Nephron progenitor cell (in vitro differentiated cells): ENCODE results near the gene NBAS.

Source experiments
- DNase-seq: peaks from one replicate; pipeline ENCODE4 v3.0.0; 2021
- H3K27ac Mint-ChIP-seq: 2 replicates; pipeline ENCODE4 v1.8.0; 2021; ENCODE audit warnings: mild to moderate bottlenecking, moderate library complexity, mixed read lengths
- H3K27me3 Mint-ChIP-seq: 2 replicates; pipeline ENCODE4 v1.8.0; 2021; ENCODE audit warnings: mild to moderate bottlenecking, low read depth, mixed read lengths; ENCODE audit not compliant: poor library complexity
- H3K36me3 Mint-ChIP-seq: 2 replicates; pipeline ENCODE4 v1.8.0; 2021; ENCODE audit warnings: low read depth, mixed read lengths
- H3K4me1 Mint-ChIP-seq: 2 replicates; pipeline ENCODE4 v1.8.0; 2021; ENCODE audit warnings: mixed read lengths
- H3K4me3 Mint-ChIP-seq: 2 replicates; pipeline ENCODE4 v1.8.0; 2021; ENCODE audit warnings: mild to moderate bottlenecking, moderate library complexity, mixed read lengths
- H3K9me3 Mint-ChIP-seq: 2 replicates; pipeline ENCODE4 v1.8.0; 2021; ENCODE audit warnings: mild to moderate bottlenecking, moderate library complexity, mixed read lengths
- TF ChIP-seq, protein P1 (sequence below): fragments of 200-600 bp; sonication (generic); IDR thresholded peaks from 2 replicates; pipeline ENCODE4 v1.5.0; 2021; ENCODE audit warnings: antibody characterized with exemption

Gene NBAS

DNA sequence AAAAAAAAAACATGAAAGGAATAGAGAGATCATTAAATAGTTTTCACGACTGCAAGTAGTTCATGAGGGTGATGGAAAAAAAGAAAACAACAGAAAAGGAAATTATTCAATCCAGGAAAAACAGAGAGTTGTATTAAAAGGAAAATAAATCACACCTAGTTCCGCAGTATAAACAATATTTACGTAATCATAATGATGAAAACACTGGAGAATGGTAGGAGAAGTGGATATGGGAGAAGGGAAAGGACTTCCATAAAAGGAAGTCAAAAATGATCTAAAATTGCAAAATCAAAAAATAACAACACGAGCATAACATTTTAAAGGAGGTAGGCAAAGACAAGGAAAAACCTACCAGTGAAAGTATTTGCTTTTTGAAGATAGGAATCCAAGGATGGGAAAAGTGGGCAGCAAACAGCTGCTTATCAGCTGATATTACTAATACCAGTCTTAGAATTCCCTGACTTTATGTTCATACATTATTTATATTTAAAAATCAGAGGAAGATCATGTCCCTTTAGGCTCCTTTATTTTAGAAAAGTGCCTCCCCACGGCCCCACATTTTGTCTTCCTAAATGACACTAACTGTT lies 160.8 kb downstream of the NBAS start:
- H3K36me3 Mint-ChIP-seq = peaks cover 61% of the 10 kb centered on the region
- H3K4me3 Mint-ChIP-seq = no peak overlapping the region
- TF ChIP-seq, protein P1, sequence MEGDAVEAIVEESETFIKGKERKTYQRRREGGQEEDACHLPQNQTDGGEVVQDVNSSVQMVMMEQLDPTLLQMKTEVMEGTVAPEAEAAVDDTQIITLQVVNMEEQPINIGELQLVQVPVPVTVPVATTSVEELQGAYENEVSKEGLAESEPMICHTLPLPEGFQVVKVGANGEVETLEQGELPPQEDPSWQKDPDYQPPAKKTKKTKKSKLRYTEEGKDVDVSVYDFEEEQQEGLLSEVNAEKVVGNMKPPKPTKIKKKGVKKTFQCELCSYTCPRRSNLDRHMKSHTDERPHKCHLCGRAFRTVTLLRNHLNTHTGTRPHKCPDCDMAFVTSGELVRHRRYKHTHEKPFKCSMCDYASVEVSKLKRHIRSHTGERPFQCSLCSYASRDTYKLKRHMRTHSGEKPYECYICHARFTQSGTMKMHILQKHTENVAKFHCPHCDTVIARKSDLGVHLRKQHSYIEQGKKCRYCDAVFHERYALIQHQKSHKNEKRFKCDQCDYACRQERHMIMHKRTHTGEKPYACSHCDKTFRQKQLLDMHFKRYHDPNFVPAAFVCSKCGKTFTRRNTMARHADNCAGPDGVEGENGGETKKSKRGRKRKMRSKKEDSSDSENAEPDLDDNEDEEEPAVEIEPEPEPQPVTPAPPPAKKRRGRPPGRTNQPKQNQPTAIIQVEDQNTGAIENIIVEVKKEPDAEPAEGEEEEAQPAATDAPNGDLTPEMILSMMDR = no peak
- H3K9me3 Mint-ChIP-seq = peaks cover 7% of the 10 kb centered on the region
- no peaks in the 10 kb centered on the region for H3K27me3 Mint-ChIP-seq
- no peak for DNase-seq
- no peaks in the 10 kb centered on the region for H3K4me1 Mint-ChIP-seq
- peak overlapping the region; percentile 34 for H3K27ac Mint-ChIP-seq

DNA sequence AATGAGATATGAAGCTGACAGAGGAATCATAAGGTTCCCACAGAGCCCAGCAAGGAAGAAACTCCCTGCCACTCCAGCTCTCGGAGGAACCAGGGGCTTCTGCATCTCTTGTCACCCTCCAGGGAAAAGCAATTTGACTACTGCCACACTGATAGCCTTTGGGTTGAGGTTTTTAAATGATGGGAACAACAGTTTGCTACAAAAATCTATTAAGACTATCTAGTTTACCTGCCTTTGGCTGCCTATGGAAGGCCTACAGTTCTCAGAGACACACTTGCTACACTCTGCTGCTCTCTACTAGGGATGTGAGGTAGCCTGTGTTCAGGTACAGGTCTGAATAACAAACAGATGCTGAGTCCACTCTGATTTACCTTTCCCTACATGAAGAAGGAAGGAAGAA lies 161.9 kb downstream of the NBAS start:
- Mint-ChIP-seq H3K4me3 (no peak overlapping the region), H3K36me3 (peaks cover 65% of the 10 kb centered on the region), H3K27me3 (no peaks in the 10 kb centered on the region), H3K27ac (peak overlapping the region; percentile 9), H3K4me1 (no peaks in the 10 kb centered on the region), H3K9me3 (peaks cover 7% of the 10 kb centered on the region)
- DNase-seq = no peak
- TF ChIP-seq, protein P1 = no peak

DNA sequence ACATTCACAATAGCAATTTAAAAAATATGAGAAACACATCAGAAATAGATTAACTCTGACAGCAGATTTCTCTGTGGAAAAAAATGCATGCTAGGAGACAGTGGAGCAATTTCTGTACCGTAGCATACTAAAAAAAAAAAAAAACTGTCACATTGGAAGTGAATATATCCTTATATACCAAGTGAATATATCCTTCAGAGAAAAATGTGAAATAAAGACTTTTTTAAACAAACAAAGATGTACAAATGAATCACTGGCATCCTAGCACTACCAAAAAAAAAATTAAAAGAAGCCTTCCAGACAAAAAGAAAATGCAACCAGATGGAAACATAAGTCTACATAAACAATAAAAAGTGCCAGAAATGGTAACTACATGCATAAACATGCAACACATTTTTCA lies 169.4 kb downstream of the NBAS start:
- H3K27ac Mint-ChIP-seq = no peak overlapping the region
- H3K4me3 Mint-ChIP-seq = no peak overlapping the region
- H3K36me3 Mint-ChIP-seq = peaks cover 74% of the 10 kb centered on the region
- H3K4me1 Mint-ChIP-seq = peaks cover 13% of the 10 kb centered on the region
- H3K9me3 Mint-ChIP-seq = peaks cover 19% of the 10 kb centered on the region
- TF ChIP-seq, protein P1 = no peak
- no peak for DNase-seq
- no peaks in the 10 kb centered on the region for H3K27me3 Mint-ChIP-seq

DNA sequence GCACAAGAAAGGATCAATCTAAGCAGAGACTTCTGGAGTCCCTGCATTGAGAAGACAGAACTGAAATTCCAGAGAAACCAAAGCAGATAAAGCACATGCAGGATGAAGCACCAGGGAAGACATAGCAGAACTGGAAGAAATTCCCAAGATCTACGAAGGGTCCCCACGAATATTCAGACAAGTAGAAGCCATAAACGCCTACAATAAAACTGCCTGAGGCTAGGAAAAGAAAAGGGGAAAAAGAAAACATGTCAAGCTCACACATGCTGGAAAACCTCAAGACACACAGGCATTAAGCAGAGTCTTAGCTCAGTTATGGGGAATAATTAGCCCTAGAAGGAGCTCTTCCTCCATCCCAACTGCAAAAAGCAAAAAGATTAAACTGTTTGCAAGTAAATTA lies 171.2 kb downstream of the NBAS start:
- Mint-ChIP-seq H3K36me3 (peaks cover 75% of the 10 kb centered on the region), H3K4me3 (no peak overlapping the region), H3K9me3 (peaks cover 19% of the 10 kb centered on the region), H3K4me1 (peaks cover 13% of the 10 kb centered on the region), H3K27me3 (no peaks in the 10 kb centered on the region), H3K27ac (peak overlapping the region; percentile 86)
- no peak for DNase-seq
- TF ChIP-seq, protein P1 = no peak

DNA sequence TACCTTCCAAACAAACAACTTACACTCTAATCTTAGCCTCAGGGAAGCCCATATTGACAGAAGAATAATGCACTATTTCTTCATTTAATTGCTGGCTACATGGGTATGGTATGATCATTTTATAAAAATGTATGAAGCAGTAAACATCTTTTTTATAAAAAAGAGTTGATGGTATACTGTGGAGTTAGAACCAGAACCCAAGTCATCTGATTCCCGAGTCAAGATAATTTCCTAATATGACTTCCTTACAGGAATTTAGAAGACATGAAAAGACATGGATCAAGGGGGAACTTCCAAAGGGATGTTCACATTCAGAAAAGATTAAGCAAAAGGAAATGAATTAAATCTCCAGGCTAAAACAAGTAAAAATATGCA lies 171.8 kb downstream of the NBAS start:
- no peak for DNase-seq
- Mint-ChIP-seq H3K27me3 (no peaks in the 10 kb centered on the region), H3K27ac (peak overlapping the region; percentile 86), H3K9me3 (peaks cover 19% of the 10 kb centered on the region), H3K36me3 (peaks cover 69% of the 10 kb centered on the region), H3K4me3 (no peak overlapping the region), H3K4me1 (peaks cover 13% of the 10 kb centered on the region)
- TF ChIP-seq, protein P1 = no peak
